ENCODE measurements around the gene PPIL1.
A peak's percentile ranks its signal among the peaks of the same experiment; 100 is the strongest.

The PPIL1 gene

DNA sequence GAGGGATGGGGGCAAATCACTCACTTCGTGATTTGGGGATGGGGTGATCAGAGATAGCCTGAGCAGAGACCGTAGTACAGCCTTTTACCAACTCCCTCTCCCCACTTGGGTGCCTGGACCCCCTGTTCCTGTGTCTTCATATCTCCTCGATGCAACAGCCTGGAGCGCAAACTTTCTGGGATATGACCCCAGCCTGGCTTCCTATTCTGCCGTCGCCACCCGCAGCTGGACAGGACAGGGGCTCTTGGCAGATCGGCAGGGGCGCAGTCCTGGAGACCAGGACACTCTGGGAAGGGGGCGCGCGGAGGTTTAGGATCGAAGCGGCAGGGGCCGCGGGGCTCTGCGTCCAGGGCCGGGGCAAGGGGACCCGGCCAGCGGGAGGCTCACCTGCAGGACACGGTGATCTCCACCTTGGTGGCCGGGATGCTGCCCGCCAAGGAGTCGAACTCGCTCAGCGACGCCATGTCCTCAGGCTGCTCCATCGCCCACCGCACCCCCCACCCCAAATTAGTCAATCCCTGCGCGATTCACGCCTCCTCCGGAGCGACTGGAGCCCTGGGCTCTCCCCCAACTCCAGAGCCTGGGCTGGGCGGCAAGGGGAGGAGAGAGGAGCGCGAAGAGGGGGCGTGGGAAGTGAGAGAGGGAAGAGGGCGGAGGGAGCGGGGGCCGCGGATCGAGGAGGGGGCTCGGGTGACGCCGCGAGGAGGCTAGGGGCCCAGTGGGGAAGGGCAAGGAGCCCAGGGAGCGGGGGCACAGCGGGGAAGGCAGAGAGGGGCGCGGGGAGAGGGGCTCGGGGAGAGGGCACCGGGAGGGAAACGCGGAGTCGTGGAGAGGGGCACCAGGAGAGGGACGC lies 35.5 kb downstream of the PPIL1 start, which contains the start of gene CPNE5:
Gene CPNE5, minus strand, starts transcription at position 549 of the 853 bp plus-strand sequence. Its CDS starts 67 bp downstream, at position 482.
- TF ChIP-seq, protein P1, sequence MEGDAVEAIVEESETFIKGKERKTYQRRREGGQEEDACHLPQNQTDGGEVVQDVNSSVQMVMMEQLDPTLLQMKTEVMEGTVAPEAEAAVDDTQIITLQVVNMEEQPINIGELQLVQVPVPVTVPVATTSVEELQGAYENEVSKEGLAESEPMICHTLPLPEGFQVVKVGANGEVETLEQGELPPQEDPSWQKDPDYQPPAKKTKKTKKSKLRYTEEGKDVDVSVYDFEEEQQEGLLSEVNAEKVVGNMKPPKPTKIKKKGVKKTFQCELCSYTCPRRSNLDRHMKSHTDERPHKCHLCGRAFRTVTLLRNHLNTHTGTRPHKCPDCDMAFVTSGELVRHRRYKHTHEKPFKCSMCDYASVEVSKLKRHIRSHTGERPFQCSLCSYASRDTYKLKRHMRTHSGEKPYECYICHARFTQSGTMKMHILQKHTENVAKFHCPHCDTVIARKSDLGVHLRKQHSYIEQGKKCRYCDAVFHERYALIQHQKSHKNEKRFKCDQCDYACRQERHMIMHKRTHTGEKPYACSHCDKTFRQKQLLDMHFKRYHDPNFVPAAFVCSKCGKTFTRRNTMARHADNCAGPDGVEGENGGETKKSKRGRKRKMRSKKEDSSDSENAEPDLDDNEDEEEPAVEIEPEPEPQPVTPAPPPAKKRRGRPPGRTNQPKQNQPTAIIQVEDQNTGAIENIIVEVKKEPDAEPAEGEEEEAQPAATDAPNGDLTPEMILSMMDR (IDR thresholded peaks at IDR 0.05; ENCODE audit: unreplicated experiment in 3 of 3): no peak
- no peak within 1 kb of the TSS for H3K27ac Mint-ChIP-seq
- no peaks in the 10 kb centered on the region for H3K9me3 Mint-ChIP-seq
- H3K4me3 Mint-ChIP-seq: peak within 1 kb of the TSS; percentile 74 to 84 (median 84)
- peaks cover 29% of the 10 kb centered on the region for H3K4me1 Mint-ChIP-seq
- no peaks in the 10 kb centered on the region for H3K36me3 Mint-ChIP-seq (ENCODE audit: low read depth)
- H3K27me3 Mint-ChIP-seq (ENCODE audit: low read depth): peaks cover 42% of the 10 kb centered on the region

DNA sequence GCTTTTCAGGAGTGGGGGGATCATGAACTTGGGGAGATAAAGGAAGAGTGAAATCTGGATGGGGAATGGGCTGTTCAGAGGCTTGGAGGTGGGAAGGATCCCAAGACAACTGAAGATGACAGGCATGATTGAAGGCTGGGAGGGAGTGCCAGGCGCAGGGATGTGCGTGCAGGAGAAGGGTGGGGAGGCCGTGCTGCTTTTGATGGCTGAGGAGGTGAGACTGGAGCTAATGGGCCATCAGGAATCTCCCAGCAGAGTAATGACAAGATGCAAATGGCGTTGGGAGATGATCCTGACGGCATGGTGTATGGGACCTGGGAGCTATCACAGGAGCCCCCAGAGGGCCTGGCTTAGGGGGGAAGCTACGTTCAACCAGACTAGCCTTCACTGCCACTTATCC lies 36.9 kb downstream of the PPIL1 start:
- H3K27me3 Mint-ChIP-seq (ENCODE audit: low read depth): peaks cover 42% of the 10 kb centered on the region
- no peaks in the 10 kb centered on the region for H3K9me3 Mint-ChIP-seq
- peak overlapping the region; percentile 74 to 76 (median 76) for H3K4me3 Mint-ChIP-seq
- H3K27ac Mint-ChIP-seq: no peak overlapping the region
- H3K4me1 Mint-ChIP-seq: peaks cover 23% of the 10 kb centered on the region
- TF ChIP-seq, protein P1 (IDR thresholded peaks at IDR 0.05; ENCODE audit: unreplicated experiment in 3 of 3): no peak
- no peaks in the 10 kb centered on the region for H3K36me3 Mint-ChIP-seq (ENCODE audit: low read depth)

DNA sequence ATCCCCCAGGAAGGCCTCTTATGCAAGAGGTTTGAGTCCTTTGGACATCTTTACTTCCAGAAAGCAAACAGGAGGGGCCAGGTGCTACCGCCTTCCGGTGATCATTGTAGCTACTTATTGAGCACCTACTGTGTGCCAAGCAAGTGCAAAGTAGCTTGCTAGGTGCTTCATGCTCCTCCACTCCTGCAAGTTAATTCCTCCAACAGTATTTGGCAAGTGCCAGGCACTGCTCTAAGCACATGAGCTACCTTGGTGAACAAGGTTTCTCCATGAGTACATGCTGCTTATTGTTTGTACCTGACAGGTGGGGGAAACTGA lies 37.6 kb downstream of the PPIL1 start:
- Mint-ChIP-seq H3K4me1 (peaks cover 23% of the 10 kb centered on the region), H3K4me3 (no peak overlapping the region), H3K27ac (no peak overlapping the region), H3K36me3 (ENCODE audit: low read depth) (no peaks in the 10 kb centered on the region), H3K27me3 (ENCODE audit: low read depth) (peaks cover 42% of the 10 kb centered on the region), H3K9me3 (no peaks in the 10 kb centered on the region)
- TF ChIP-seq, protein P1 (IDR thresholded peaks at IDR 0.05; ENCODE audit: unreplicated experiment in 3 of 3): no peak

DNA sequence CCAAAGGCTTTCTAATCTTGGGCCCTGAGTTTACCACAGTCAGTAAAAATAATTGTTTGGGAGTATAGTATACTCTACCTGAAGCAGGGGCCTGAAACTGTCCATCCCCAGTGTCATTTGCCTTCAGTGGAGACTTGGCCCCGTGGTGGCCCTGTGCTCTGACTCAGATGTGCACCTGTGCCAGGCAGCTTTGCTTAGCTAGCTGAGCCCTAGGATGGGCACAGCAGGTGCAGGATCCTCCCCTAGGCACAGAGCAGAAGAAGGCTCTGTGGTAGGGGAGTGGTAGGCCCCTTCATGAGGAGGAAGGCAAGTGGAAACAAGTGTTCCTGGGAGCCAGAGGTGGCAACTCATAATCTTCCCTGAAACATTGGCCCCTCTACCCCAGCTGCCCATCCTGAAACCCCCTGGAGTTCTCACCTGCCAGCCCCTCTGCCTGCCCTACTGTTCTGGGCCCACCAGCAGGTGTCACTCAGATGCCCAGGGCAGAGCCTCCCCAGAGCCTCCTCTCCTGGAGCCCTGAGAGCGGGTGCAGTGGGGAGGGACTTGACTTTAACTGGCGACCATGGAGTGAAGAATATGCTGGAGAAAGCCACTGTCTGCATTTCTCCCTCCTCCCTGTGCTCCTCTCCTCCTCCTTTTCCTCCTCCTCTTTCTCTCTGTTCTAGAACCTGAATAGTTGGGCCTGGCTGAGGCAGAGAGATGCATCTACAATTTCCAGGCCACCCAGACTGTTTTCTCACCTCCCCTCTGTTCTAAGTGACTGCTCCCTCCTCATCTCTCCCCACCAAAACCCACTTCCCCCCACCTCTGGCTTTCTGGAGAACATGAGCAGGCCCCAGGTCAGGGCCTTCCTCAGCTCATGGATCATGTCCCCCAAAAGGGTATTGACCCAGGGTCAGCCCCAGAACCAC lies 38.2 kb downstream of the PPIL1 start:
- Mint-ChIP-seq H3K4me1 (peaks cover 22% of the 10 kb centered on the region), H3K9me3 (no peaks in the 10 kb centered on the region), H3K27me3 (ENCODE audit: low read depth) (peaks cover 42% of the 10 kb centered on the region), H3K27ac (peak overlapping the region in 1 of 3 experiments; percentile 14), H3K4me3 (no peak overlapping the region), H3K36me3 (ENCODE audit: low read depth) (no peaks in the 10 kb centered on the region)
- TF ChIP-seq, protein P1 (IDR thresholded peaks at IDR 0.05; ENCODE audit: unreplicated experiment in 3 of 3): no peak

DNA sequence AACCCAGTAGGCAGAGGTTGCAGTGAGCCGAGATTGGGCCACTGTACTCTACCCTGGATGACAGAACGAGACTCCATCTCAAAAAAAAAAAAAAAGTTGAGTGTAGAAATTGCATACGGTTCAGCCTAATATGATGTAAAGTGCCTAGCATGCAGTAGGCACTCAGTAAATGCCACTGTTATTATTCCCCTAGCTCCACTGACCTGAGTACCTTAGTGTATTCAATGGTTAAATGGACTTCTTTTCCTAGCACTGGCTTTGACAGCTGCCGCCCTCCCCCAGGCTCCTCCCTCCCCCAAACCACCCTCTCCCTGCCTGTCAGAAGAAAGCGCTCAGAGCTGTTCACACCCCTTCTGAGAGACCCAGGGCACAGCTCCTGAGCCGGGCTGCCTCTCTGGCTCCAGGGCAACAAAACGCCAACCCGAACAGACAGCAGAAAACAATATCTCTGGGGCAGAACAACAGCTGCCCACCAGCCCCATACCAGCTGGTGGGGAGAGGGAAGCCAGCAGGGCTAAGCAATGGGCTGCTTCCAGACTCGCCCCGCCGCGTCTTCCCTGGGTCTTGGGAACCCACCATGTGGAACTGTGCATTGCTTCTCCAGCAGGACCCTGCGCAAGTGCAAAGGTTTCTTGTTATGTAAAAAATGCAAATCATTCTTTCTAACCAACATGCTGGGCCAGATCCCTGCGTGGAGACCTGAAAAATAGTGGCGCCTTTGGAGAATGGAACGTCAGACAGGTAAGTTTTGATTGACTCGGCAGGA lies 39.8 kb downstream of the PPIL1 start:
- H3K4me1 Mint-ChIP-seq: peaks cover 25% of the 10 kb centered on the region
- no peaks in the 10 kb centered on the region for H3K9me3 Mint-ChIP-seq
- H3K4me3 Mint-ChIP-seq: peak overlapping the region in 1 of 3 experiments; percentile 69
- H3K36me3 Mint-ChIP-seq (ENCODE audit: low read depth): no peaks in the 10 kb centered on the region
- H3K27ac Mint-ChIP-seq: peak overlapping the region; percentile 2 to 62 (median 30)
- H3K27me3 Mint-ChIP-seq (ENCODE audit: low read depth): peaks cover 34% of the 10 kb centered on the region
- TF ChIP-seq, protein P1 (IDR thresholded peaks at IDR 0.05; ENCODE audit: unreplicated experiment in 3 of 3): no peak

Measured in nephron (organoid).